HG02798 (cell line): ENCODE data around the gene CRAT.
"Not testable (repeated sequence)": the region's sequence is repeated elsewhere in the genome, so short reads cannot be mapped to it uniquely, and the experiment has no call there.

ENCODE experiments used
- ATAC-seq: cut with Tn5 transposase; IDR thresholded peaks from one replicate; pipeline ENCODE4 v1.9.1; 2021; ENCODE audit warnings: mild to moderate bottlenecking; ENCODE audit not compliant: unreplicated experiment, poor library complexity

The CRAT gene

GRCh38 chr9:129113645-129114304 is 3.2 kb upstream of the CRAT start:
- no peak for ATAC-seq

- ATAC-seq = not testable (repeated sequence)
Observed at GRCh38 chr9:129112526-129112925, 1.9 kb upstream of the CRAT start.

- ATAC-seq = no peak
Observed at GRCh38 chr9:129111528-129112151, 1.0 kb upstream of the CRAT start.

GRCh38 chr9:129109952-129110739 is 447 bp downstream of the CRAT start:
- no peak for ATAC-seq

GRCh38 chr9:129109537-129109903 is 1.1 kb downstream of the CRAT start:
- no peak for ATAC-seq

GRCh38 chr9:129108805-129109536 is 1.6 kb downstream of the CRAT start:
- no peak for ATAC-seq

- ATAC-seq = no peak
Observed at GRCh38 chr9:129108083-129108804, 2.3 kb downstream of the CRAT start.

GRCh38 chr9:129107651-129108050 is 2.9 kb downstream of the CRAT start:
- no peak for ATAC-seq

- ATAC-seq = no peak
Observed at GRCh38 chr9:129105857-129106694, 4.5 kb downstream of the CRAT start.

- ATAC-seq = no peak
Observed at GRCh38 chr9:129104051-129104450, 6.5 kb downstream of the CRAT start.

- ATAC-seq = no peak
Observed at GRCh38 chr9:129103595-129103965, 7.0 kb downstream of the CRAT start.

GRCh38 chr9:129102791-129103594 is 7.6 kb downstream of the CRAT start:
- ATAC-seq = no peak

- ATAC-seq = no peak
Observed at GRCh38 chr9:129102095-129102525, 8.5 kb downstream of the CRAT start.

- ATAC-seq = no peak
Observed at GRCh38 chr9:129101279-129101678, 9.3 kb downstream of the CRAT start.

GRCh38 chr9:129100383-129101169 is 10.0 kb downstream of the CRAT start:
- no peak for ATAC-seq

- ATAC-seq = no peak
Observed at GRCh38 chr9:129098328-129098727, 12.3 kb downstream of the CRAT start.

GRCh38 chr9:129097671-129098306 is 12.8 kb downstream of the CRAT start:
- ATAC-seq = no peak
